SK-N-SH treated with all-trans-retinoic acid at 6 μM for 48 hours (cell line): ENCODE data around the gene IFITM2.

Experiments used
- ATAC-seq: fragments of 200-7000 bp; cut with Tn5 transposase; 3 replicates; pipeline ENCODE4 v1.9.1; 2020; ENCODE audit warnings: mild to moderate bottlenecking, moderate library complexity
- BACH2 ChIP-seq: fragments of 250-450 bp; sonication (Bioruptor Pico); IDR thresholded peaks from 2 replicates; pipeline ENCODE4 v1.9.0; 2021; ENCODE audit warnings: mild to moderate bottlenecking, borderline replicate concordance
- CSDC2 ChIP-seq: fragments of 250-450 bp; sonication (Bioruptor Pico); IDR thresholded peaks from 2 replicates; pipeline ENCODE4 v1.5.0; 2020; ENCODE audit warnings: mild to moderate bottlenecking, moderate library complexity
- ESRRG ChIP-seq: fragments of 250-450 bp; sonication (Bioruptor Pico); IDR thresholded peaks from 2 replicates; pipeline ENCODE4 v1.6.1; 2021; ENCODE audit warnings: mild to moderate bottlenecking
- GLIS3 ChIP-seq: fragments of 250-450 bp; sonication (Bioruptor Pico); IDR thresholded peaks from 2 replicates; pipeline ENCODE4 v1.5.0; 2020; ENCODE audit warnings: mild to moderate bottlenecking, moderate library complexity
- ISL1 ChIP-seq: fragments of 250-450 bp; sonication (Bioruptor Pico); IDR thresholded peaks from 2 replicates; pipeline ENCODE4 v2.1.2; 2022; ENCODE audit warnings: mild to moderate bottlenecking, moderate library complexity
- OSR1 ChIP-seq: fragments of 250-450 bp; sonication (Bioruptor Pico); IDR thresholded peaks from 2 replicates; pipeline ENCODE4 v1.8.0; 2022; ENCODE audit warnings: moderate library complexity, mild to moderate bottlenecking, inconsistent platforms
- PPARA ChIP-seq: fragments of 250-450 bp; sonication (Bioruptor Pico); IDR thresholded peaks from 2 replicates; pipeline ENCODE4 v1.5.0; 2020; ENCODE audit warnings: mild to moderate bottlenecking, borderline replicate concordance
- RARB ChIP-seq: fragments of 250-450 bp; sonication (Bioruptor Pico); IDR thresholded peaks from 2 replicates; pipeline ENCODE4 v1.8.0; 2021; ENCODE audit warnings: mild to moderate bottlenecking, moderate library complexity
- SNAI2 ChIP-seq: fragments of 250-450 bp; sonication (Bioruptor Pico); IDR thresholded peaks from 2 replicates; pipeline ENCODE4 v1.5.0; 2020; ENCODE audit warnings: mild to moderate bottlenecking, moderate library complexity
- TCF4 ChIP-seq: fragments of 250-450 bp; sonication (Bioruptor Pico); IDR thresholded peaks from 2 replicates; pipeline ENCODE4 v1.8.0; 2021; ENCODE audit warnings: mild to moderate bottlenecking, moderate library complexity, borderline replicate concordance
- ZC3H10 ChIP-seq: fragments of 250-450 bp; sonication (Bioruptor Pico); IDR thresholded peaks from 2 replicates; pipeline ENCODE4 v1.5.1; 2021; ENCODE audit warnings: mild to moderate bottlenecking, moderate library complexity
- ZFP3 ChIP-seq: fragments of 250-450 bp; sonication (Bioruptor Pico); IDR thresholded peaks from 2 replicates; pipeline ENCODE4 v1.5.0; 2020; ENCODE audit warnings: mild to moderate bottlenecking, moderate library complexity
- ZFP30 ChIP-seq: fragments of 450-650 bp; formaldehyde crosslinking; IDR thresholded peaks from 2 replicates; pipeline ENCODE4 v1.5.0; 2022; ENCODE audit warnings: mild to moderate bottlenecking, moderate library complexity
- ZNF565 ChIP-seq: fragments of 450-650 bp; formaldehyde crosslinking; conservative IDR thresholded peaks from 2 replicates; pipeline ENCODE4 v1.5.0; 2020; ENCODE audit warnings: low read depth, mild to moderate bottlenecking, moderate library complexity
- ZNF70 ChIP-seq: fragments of 450-650 bp; formaldehyde crosslinking; IDR thresholded peaks from 2 replicates; pipeline ENCODE4 v1.5.0; 2020; ENCODE audit warnings: mild to moderate bottlenecking, moderate library complexity
- ZNF8 ChIP-seq: fragments of 450-650 bp; formaldehyde crosslinking; IDR thresholded peaks from 2 replicates; pipeline ENCODE4 v1.5.0; 2020; ENCODE audit warnings: mild to moderate bottlenecking, moderate library complexity
- TF ChIP-seq, protein P1 (sequence below): fragments of 250-450 bp; sonication (Bioruptor Pico); IDR thresholded peaks from 2 replicates; pipeline ENCODE4 v1.8.0; 2020; ENCODE audit warnings: mild to moderate bottlenecking, moderate library complexity, borderline replicate concordance
- TF ChIP-seq, protein P2 (sequence below): fragments of 250-450 bp; sonication (Bioruptor Pico); IDR thresholded peaks from 2 replicates; pipeline ENCODE4 v1.8.0; 2021; ENCODE audit warnings: low read depth, mild to moderate bottlenecking, moderate library complexity, borderline replicate concordance
- TF ChIP-seq, protein P3 (sequence below): fragments of 250-450 bp; sonication (Bioruptor Pico); IDR thresholded peaks from 2 replicates; pipeline ENCODE4 v1.5.1; 2021; ENCODE audit warnings: mild to moderate bottlenecking, moderate library complexity
- TF ChIP-seq, protein P4 (sequence below): fragments of 250-450 bp; sonication (Bioruptor Pico); IDR thresholded peaks from 2 replicates; pipeline ENCODE4 v1.5.0; 2020; ENCODE audit warnings: mild to moderate bottlenecking, moderate library complexity
- TF ChIP-seq, protein P5 (sequence below): fragments of 250-450 bp; sonication (Bioruptor Pico); IDR thresholded peaks from 2 replicates; pipeline ENCODE4 v1.5.1; 2020; ENCODE audit warnings: low read depth, mild to moderate bottlenecking, moderate library complexity

The IFITM2 gene

DNA sequence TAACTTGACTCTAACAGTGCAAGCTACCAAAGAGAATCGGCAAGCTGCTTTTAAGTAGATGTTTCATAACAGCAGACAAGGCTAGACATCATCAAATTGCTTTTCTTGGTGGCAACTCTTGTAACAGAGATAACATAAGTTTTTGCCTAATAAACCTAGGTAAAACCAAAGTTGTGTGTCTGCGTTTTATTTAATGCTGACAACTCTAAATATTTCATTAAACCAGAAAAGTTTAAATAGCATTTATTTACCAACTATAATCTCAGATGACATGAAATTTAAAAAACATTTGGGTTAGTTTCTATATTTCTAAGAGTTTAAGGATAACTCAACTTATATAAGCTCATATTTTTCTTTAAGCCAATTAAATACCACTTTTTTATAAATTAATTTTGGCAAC is 32.3 kb downstream of the IFITM2 start:
- TF ChIP-seq ESRRG (CRISPR knock-in tag): no peak
- TF ChIP-seq OSR1 (CRISPR knock-in tag): no peak
- TF ChIP-seq, protein P1, sequence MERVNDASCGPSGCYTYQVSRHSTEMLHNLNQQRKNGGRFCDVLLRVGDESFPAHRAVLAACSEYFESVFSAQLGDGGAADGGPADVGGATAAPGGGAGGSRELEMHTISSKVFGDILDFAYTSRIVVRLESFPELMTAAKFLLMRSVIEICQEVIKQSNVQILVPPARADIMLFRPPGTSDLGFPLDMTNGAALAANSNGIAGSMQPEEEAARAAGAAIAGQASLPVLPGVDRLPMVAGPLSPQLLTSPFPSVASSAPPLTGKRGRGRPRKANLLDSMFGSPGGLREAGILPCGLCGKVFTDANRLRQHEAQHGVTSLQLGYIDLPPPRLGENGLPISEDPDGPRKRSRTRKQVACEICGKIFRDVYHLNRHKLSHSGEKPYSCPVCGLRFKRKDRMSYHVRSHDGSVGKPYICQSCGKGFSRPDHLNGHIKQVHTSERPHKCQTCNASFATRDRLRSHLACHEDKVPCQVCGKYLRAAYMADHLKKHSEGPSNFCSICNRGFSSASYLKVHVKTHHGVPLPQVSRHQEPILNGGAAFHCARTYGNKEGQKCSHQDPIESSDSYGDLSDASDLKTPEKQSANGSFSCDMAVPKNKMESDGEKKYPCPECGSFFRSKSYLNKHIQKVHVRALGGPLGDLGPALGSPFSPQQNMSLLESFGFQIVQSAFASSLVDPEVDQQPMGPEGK: no peak
- no peak for TF ChIP-seq ZNF565 (CRISPR knock-in tag)
- no peak for TF ChIP-seq PPARA
- TF ChIP-seq TCF4: no peak
- no peak for TF ChIP-seq ZFP30 (CRISPR knock-in tag)
- TF ChIP-seq CSDC2: no peak
- no peak for TF ChIP-seq SNAI2 (CRISPR knock-in tag)
- TF ChIP-seq GLIS3 (CRISPR knock-in tag): no peak
- TF ChIP-seq, protein P2, sequence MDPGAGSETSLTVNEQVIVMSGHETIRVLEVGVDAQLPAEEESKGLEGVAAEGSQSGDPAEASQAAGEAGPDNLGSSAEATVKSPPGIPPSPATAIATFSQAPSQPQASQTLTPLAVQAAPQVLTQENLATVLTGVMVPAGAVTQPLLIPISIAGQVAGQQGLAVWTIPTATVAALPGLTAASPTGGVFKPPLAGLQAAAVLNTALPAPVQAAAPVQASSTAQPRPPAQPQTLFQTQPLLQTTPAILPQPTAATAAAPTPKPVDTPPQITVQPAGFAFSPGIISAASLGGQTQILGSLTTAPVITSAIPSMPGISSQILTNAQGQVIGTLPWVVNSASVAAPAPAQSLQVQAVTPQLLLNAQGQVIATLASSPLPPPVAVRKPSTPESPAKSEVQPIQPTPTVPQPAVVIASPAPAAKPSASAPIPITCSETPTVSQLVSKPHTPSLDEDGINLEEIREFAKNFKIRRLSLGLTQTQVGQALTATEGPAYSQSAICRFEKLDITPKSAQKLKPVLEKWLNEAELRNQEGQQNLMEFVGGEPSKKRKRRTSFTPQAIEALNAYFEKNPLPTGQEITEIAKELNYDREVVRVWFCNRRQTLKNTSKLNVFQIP (CRISPR knock-in tag): no peak
- TF ChIP-seq ZNF70: no peak
- no peak for TF ChIP-seq ZNF8 (CRISPR knock-in tag)
- TF ChIP-seq BACH2: no peak
- no peak for TF ChIP-seq ZFP3 (CRISPR knock-in tag)
- TF ChIP-seq, protein P3, sequence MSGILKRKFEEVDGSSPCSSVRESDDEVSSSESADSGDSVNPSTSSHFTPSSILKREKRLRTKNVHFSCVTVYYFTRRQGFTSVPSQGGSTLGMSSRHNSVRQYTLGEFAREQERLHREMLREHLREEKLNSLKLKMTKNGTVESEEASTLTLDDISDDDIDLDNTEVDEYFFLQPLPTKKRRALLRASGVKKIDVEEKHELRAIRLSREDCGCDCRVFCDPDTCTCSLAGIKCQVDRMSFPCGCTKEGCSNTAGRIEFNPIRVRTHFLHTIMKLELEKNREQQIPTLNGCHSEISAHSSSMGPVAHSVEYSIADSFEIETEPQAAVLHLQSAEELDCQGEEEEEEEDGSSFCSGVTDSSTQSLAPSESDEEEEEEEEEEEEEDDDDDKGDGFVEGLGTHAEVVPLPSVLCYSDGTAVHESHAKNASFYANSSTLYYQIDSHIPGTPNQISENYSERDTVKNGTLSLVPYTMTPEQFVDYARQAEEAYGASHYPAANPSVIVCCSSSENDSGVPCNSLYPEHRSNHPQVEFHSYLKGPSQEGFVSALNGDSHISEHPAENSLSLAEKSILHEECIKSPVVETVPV: no peak
- TF ChIP-seq ISL1: no peak
- TF ChIP-seq RARB (CRISPR knock-in tag): no peak
- TF ChIP-seq ZC3H10: no peak
- TF ChIP-seq, all 23 proteins: peak for 0

DNA sequence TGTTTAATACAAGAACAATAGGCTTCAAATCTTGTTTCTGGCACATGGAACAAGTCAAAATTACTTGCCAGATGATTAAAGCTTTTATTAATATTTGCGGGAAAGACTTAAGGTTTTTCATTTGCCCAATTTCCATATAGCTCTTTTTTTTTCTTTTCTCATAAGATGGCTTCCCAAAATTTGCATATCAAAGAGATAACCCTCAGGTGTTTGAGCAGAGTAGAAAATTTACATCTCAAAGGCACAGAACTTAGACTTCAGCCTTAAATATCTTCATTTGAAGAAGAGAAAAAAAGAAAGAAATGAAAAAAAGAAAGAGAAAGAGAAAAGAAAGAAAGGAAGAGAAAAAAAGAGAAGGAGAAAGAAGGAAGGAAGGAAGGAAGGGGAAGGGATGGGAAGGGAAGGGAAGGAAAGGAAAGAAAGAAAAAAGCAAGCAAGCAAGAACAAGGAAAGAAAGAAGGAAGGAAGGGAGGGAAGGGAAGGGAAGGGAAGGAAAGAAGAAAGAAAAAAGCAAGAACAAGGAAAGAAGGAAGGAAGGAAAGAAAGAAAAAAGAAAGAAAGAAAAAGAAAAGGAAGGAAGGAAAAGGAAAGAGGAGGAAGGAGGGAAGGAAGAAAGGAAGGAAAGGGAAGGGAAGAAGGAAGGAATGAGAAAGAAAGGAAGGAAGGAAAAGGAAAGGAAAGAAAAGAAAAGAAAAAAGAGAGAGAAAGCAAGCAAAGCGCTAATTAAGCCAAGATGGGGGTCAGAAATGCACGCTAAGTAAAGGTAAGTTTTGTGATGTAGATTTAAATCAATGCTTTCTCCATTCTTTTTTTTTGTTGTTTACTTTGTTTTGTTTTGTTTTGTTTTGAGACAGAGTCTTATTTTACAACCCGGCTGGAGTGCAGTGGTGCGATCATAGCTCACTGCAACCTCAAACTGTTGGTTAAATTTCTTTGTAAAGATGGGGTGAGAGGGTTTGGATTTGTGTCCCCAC is 33.2 kb downstream of the IFITM2 start:
- ATAC-seq: no peak
- TF ChIP-seq PPARA: no peak
- TF ChIP-seq, protein P4, sequence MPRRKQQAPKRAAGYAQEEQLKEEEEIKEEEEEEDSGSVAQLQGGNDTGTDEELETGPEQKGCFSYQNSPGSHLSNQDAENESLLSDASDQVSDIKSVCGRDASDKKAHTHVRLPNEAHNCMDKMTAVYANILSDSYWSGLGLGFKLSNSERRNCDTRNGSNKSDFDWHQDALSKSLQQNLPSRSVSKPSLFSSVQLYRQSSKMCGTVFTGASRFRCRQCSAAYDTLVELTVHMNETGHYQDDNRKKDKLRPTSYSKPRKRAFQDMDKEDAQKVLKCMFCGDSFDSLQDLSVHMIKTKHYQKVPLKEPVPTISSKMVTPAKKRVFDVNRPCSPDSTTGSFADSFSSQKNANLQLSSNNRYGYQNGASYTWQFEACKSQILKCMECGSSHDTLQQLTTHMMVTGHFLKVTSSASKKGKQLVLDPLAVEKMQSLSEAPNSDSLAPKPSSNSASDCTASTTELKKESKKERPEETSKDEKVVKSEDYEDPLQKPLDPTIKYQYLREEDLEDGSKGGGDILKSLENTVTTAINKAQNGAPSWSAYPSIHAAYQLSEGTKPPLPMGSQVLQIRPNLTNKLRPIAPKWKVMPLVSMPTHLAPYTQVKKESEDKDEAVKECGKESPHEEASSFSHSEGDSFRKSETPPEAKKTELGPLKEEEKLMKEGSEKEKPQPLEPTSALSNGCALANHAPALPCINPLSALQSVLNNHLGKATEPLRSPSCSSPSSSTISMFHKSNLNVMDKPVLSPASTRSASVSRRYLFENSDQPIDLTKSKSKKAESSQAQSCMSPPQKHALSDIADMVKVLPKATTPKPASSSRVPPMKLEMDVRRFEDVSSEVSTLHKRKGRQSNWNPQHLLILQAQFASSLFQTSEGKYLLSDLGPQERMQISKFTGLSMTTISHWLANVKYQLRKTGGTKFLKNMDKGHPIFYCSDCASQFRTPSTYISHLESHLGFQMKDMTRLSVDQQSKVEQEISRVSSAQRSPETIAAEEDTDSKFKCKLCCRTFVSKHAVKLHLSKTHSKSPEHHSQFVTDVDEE (CRISPR knock-in tag): no peak
- TF ChIP-seq ZC3H10: no peak
- TF ChIP-seq GLIS3 (CRISPR knock-in tag): no peak
- TF ChIP-seq, protein P5, sequence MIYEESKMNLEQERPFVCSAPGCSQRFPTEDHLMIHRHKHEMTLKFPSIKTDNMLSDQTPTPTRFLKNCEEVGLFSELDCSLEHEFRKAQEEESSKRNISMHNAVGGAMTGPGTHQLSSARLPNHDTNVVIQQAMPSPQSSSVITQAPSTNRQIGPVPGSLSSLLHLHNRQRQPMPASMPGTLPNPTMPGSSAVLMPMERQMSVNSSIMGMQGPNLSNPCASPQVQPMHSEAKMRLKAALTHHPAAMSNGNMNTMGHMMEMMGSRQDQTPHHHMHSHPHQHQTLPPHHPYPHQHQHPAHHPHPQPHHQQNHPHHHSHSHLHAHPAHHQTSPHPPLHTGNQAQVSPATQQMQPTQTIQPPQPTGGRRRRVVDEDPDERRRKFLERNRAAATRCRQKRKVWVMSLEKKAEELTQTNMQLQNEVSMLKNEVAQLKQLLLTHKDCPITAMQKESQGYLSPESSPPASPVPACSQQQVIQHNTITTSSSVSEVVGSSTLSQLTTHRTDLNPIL: no peak
- no peak for TF ChIP-seq ISL1
- no peak for TF ChIP-seq TCF4
- no peak for TF ChIP-seq ZFP30 (CRISPR knock-in tag)
- no peak for TF ChIP-seq OSR1 (CRISPR knock-in tag)
- no peak for TF ChIP-seq ESRRG (CRISPR knock-in tag)
- no peak for TF ChIP-seq SNAI2 (CRISPR knock-in tag)
- no peak for TF ChIP-seq ZNF70
- TF ChIP-seq, protein P1: no peak
- TF ChIP-seq BACH2: no peak
- no peak for TF ChIP-seq CSDC2
- TF ChIP-seq RARB (CRISPR knock-in tag): no peak
- TF ChIP-seq ZNF8 (CRISPR knock-in tag): no peak
- TF ChIP-seq, protein P2 (CRISPR knock-in tag): no peak

More for the DNA sequence above, 32.3 kb downstream of the IFITM2 start:
- ATAC-seq: no peak
